HL-60/S4 treated with retinoic acid at 250 ng/mL for 4 days and 3 days (cell line): ENCODE measurements around the gene MBP.

Experiments used
- in situ Hi-C: fragments of 300-500 bp; cut with MboI; formaldehyde crosslinking; loops from 2 replicates; pipeline ENCODE4 v1.7.0; 2022; ENCODE audit warnings: low sequenced_read_pairs

Gene MBP

GRCh38 chr18:77088963-77089722 is 43.4 kb downstream of the MBP start:
- in situ Hi-C loops: no loop called here

- in situ Hi-C loops: no loop called here
These were observed 45.0 kb downstream of the MBP start for GRCh38 chr18:77087393-77088141.

- in situ Hi-C loops: no loop called here
These were observed 45.8 kb downstream of the MBP start for GRCh38 chr18:77086656-77087392.

- in situ Hi-C loops: no loop called here
These were observed 46.5 kb downstream of the MBP start for GRCh38 chr18:77086034-77086433.

- in situ Hi-C loops: no loop called here
These were observed 47.9 kb downstream of the MBP start for GRCh38 chr18:77084688-77085035.

- in situ Hi-C loops: no loop called here
These were observed 50.1 kb downstream of the MBP start for GRCh38 chr18:77082316-77082955.

- in situ Hi-C loops: no loop called here
These were observed 51.2 kb downstream of the MBP start for GRCh38 chr18:77081390-77081778.

GRCh38 chr18:77079954-77080682 is 52.5 kb downstream of the MBP start:
- in situ Hi-C loops: no loop called here

- in situ Hi-C loops: no loop called here
These were observed 53.5 kb downstream of the MBP start for GRCh38 chr18:77079088-77079487.

GRCh38 chr18:77078690-77079070 is 53.9 kb downstream of the MBP start:
- in situ Hi-C loops: no loop called here

GRCh38 chr18:77077941-77078689 is 54.5 kb downstream of the MBP start:
- in situ Hi-C loops: no loop called here

- in situ Hi-C loops: no loop called here
These were observed 55.2 kb downstream of the MBP start for GRCh38 chr18:77077401-77077800.

GRCh38 chr18:77076111-77076510 is 56.5 kb downstream of the MBP start:
- in situ Hi-C loops: no loop called here

- in situ Hi-C loops: no loop called here
These were observed 58.2 kb downstream of the MBP start for GRCh38 chr18:77074431-77074830.

- in situ Hi-C loops: no loop called here
These were observed 59.1 kb downstream of the MBP start for GRCh38 chr18:77073336-77074093.

GRCh38 chr18:77072566-77072965 is 60.0 kb downstream of the MBP start:
- in situ Hi-C loops: no loop called here

- in situ Hi-C loops: no loop called here
These were observed 60.8 kb downstream of the MBP start for GRCh38 chr18:77071711-77072292.

GRCh38 chr18:77071061-77071460 is 61.5 kb downstream of the MBP start:
- in situ Hi-C loops: no loop called here

GRCh38 chr18:77070627-77071026 is 62.0 kb downstream of the MBP start:
- in situ Hi-C loops: no loop called here
